BJ (cell line): ENCODE results near the gene ZNF765. TPM values are rescaled to one million over a fixed set of nuclear protein-coding genes. Genes with fewer than 3 reads are reported as not detected.
"Not testable (repeated sequence)": the region's sequence is repeated elsewhere in the genome, so short reads cannot be mapped to it uniquely, and the experiment has no call there.

Experiments used
- CTCF ChIA-PET: fragments of 350-600 bp; formaldehyde crosslinking; extraction: SDS; loops from one replicate; lab custom pipeline; 2021; ENCODE audit warnings: antibody characterized with exemption, inconsistent platforms; lab: Yijun Ruan, JAX
- POLR2A ChIA-PET: fragments of 300-600 bp; sonication (Branson Sonifier 250); formaldehyde crosslinking; extraction: SDS; loops from one replicate; lab custom pipeline; 2021; ENCODE audit warnings: antibody characterized with exemption; lab: Charles Lee
- DNase-seq: peaks from one replicate; pipeline ENCODE4 v3.0.0-alpha.2; 2011; ENCODE audit warnings: low read depth
- H3K27me3 ChIP-seq: 2 replicates; pipeline ENCODE4 v1.6.0; 2011; ENCODE audit warnings: low read length; ENCODE audit not compliant: control insufficient read depth, insufficient read depth
- H3K36me3 ChIP-seq: 2 replicates; pipeline ENCODE4 v1.5.1; 2011; ENCODE audit warnings: low read length; ENCODE audit not compliant: control insufficient read depth, insufficient read depth
- H3K4me3 ChIP-seq: 2 replicates; pipeline ENCODE4 v1.5.1; 2011; ENCODE audit warnings: low read depth, mild to moderate bottlenecking, control low read depth, low read length
- polyA plus RNA-seq: library from polyadenylated mRNA; depleted of rRNA; stranded (reverse); fragments of >200 nt; gene quantifications from 2 replicates; pipeline ENCODE4 v1.2.3, GENCODE V29; 2011; rRNA removed
- small RNA-seq: library from RNA; depleted of rRNA; stranded (forward); fragments of <200 nt; gene quantifications from one replicate; pipeline ENCODE3, GENCODE V24; 2012; ENCODE audit warnings: low replicate concordance, low read depth; ENCODE audit not compliant: insufficient read length
- TF ChIP-seq, protein P1 (sequence below): IDR thresholded peaks from 2 replicates; pipeline ENCODE4 v1.5.1; 2011; ENCODE audit warnings: low read depth, mild to moderate bottlenecking, control low read depth, inconsistent platforms, low read length, moderate library complexity; ENCODE audit not compliant: insufficient read depth

The ZNF765 gene
- polyA plus RNA-seq, 1 experiment, result 2.9 TPM

DNA sequence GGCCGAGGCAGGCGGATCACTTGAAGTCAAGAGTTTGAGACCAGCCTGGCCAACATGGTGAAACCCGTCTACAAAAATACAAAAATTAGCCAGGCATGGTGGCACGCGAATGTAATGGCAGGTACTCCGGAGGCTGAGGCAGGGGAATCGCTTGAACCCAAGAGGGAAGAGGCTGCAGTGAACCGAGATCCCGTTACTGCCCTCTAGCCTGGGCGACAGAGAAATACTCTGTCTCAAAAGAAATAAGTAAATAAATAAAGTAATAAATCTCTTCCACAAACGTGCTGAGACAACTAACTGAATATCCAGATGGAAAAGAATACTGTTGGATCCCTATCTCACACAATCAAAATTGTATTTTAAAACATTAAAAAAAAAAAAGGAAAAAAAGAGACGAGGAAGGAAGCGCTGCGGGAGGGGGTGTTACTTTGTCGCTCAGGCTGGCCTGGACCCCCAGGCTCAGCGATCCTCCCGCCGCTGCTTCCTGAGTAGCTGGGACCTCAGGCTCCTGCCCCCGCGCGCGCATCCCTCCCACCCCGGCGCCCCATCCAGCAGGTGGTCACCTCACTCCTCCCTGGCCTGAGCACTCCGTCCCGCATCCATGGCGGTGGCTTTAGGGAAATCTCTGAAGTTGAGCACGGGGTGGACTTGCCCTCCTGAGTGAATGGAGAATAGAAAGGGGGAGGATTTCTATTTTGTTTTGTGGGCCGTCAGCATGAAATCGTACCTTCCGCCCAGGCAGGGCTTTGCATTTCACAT lies 72.0 kb downstream of the ZNF765 start:
- CTCF ChIA-PET, result interaction anchor here (0.9 kb wide), 1 partner anchor 32 kb away, joined by 3 read pairs; no protein-coding TSS in a partner anchor

DNA sequence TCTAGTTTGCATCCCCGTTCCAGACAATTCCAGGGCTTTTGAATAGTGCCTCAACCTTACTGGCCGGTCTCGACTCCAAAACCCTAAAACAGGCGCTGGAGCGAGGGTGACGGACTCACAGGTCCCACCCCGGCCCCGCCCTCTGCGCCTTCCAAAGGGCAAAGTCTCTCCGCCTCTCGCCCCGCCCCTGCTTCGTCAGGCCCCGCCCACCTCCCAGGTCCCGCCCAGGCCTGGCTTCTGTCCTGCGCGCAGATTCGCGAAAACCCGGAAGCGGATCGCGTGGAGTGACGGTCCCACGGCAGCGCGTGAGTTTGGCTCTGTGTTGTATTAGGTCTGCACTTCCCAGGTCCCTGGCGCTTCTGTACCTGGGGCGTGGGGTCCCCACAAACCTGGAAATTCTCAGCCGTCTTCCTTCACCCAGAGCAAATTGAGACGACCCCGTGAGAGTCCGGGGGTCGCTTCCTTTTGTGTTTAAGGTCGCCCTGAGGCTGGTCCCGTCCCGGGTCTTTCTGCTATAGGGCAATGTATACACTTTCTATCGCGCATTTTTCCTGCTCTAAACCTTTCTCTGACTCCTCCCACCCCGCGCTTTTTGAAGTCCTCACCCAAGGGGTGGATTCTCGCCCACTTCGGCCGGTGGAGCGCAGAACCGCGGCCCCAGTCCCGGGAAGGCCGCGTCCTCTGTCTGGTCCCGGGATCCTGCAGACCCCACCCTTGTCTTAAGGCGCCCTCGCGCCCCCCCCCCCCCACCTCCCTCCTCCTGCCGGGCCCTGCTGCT lies 72.7 kb downstream of the ZNF765 start, which contains the start of gene ZNF813:
TSS of gene ZNF813 (plus strand) at position 249 of the 778 bp plus-strand sequence. CDS start 16,090 bp downstream, outside the sequence.
- H3K27me3 ChIP-seq, result no peaks in the 10 kb centered on the region
- DNase-seq, result peak; percentile 20
- CTCF ChIA-PET, result no interaction called here
- H3K36me3 ChIP-seq, result no peaks in the 10 kb centered on the region
- POLR2A ChIA-PET, result no interaction called here
- peak within 1 kb of the TSS; percentile 91 for H3K4me3 ChIP-seq
- TF ChIP-seq, protein P1, sequence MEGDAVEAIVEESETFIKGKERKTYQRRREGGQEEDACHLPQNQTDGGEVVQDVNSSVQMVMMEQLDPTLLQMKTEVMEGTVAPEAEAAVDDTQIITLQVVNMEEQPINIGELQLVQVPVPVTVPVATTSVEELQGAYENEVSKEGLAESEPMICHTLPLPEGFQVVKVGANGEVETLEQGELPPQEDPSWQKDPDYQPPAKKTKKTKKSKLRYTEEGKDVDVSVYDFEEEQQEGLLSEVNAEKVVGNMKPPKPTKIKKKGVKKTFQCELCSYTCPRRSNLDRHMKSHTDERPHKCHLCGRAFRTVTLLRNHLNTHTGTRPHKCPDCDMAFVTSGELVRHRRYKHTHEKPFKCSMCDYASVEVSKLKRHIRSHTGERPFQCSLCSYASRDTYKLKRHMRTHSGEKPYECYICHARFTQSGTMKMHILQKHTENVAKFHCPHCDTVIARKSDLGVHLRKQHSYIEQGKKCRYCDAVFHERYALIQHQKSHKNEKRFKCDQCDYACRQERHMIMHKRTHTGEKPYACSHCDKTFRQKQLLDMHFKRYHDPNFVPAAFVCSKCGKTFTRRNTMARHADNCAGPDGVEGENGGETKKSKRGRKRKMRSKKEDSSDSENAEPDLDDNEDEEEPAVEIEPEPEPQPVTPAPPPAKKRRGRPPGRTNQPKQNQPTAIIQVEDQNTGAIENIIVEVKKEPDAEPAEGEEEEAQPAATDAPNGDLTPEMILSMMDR, result no peak

More for the DNA sequence above, 72.0 kb downstream of the ZNF765 start:
- no peak for DNase-seq
- Histone ChIP-seq H3K36me3 (no peaks in the 10 kb centered on the region), H3K27me3 (no peaks in the 10 kb centered on the region), H3K4me3 (peak overlapping the region; percentile 91)
- POLR2A ChIA-PET, result no interaction called here
- TF ChIP-seq, protein P1, result no peak

DNA sequence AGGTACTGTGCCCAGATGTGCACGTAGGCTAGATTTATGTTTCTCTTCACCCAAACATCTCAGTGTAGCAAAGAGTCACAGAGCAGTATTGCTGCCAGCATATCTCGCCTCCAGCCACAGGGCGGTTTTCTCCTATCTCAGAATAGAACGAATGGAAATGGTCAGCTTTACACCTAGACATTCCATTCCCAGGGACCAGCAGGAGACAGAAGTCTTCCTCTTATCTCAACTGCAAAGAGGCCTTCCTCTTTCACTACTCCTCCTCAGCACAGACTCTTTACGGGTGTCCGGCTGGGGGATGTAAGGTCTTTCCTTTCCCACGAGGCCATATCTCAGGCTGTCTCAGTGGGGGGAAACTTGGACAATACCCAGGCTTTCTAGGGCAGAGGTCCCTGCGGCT lies 73.7 kb downstream of the ZNF765 start:
- H3K36me3 ChIP-seq, DNase-seq, H3K27me3 ChIP-seq, POLR2A ChIA-PET, H3K4me3 ChIP-seq, CTCF ChIA-PET: not testable (repeated sequence)

DNA sequence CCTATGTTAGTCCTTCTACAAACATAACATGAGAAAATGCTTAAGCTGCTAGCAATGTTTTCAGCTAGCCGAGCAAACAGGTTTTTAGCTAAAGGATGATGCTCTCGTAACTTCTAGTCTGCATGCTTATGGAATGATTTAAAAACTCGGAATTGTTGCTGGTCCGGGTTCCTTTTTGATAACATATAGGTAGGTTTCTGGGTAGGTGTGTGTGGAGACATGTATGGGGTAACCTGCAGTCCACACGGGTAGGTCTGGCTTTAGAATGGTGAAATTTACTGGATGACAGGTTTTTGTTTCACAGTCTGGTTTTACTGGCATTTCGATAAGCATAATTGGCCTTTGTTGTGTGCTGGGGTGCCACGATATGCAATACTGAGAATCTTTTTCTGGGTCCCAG lies 77.0 kb downstream of the ZNF765 start:
- no peaks in the 10 kb centered on the region for H3K36me3 ChIP-seq
- H3K27me3 ChIP-seq, result no peaks in the 10 kb centered on the region
- DNase-seq, result no peak
- H3K4me3 ChIP-seq, result no peak overlapping the region
- TF ChIP-seq, protein P1, result no peak
- POLR2A ChIA-PET, result no interaction called here
- CTCF ChIA-PET, result no interaction called here

DNA sequence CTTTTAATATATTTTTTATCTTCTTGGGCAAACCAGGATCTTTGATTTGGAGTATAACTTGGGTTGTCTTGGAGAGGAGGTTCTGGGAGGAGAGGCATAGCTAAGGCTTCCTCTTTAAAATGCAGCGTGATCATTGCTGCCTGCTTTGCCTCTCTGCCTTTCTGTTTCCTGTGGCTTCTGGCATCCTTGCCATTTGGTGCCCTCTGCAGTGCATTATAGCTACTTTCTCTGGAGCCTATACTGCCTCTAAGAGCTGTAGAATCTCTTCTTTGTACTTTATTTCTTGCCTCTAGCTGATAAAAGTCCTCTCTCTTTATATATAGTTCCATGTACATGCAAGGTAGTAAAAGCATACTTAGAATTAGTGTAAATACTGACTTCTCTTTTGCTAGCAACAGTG lies 79.9 kb downstream of the ZNF765 start:
- H3K27me3 ChIP-seq, H3K36me3 ChIP-seq, POLR2A ChIA-PET, DNase-seq, CTCF ChIA-PET, H3K4me3 ChIP-seq: not testable (repeated sequence)

DNA sequence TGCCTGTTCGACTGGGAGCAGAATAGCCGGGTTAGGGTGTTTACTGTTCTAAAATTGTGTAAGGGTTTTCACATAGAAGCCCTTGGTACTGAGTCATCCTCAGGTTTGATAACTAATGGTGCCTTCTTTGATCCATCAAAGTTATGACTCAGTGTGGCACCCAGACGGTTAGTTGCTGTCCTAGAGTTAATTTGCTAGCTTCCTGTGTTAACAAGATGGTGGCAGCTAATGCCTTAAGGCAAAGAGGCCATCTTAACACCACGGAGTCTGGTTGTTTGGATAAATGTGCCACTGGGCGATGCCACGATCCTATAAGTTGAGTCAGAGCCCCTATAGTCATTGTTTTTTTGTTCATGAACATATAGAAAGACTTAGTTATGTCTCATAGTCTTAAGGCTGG lies 80.5 kb downstream of the ZNF765 start:
- DNase-seq, POLR2A ChIA-PET, CTCF ChIA-PET, H3K27me3 ChIP-seq, H3K36me3 ChIP-seq, H3K4me3 ChIP-seq: not testable (repeated sequence)

Small RNA genes lying within 50 kb of the gene (small RNA-seq; reads per million reads assigned to genes)
- gene RPL39P36, result not detected

Other genes with a start within 250 kb of the ZNF765 start
- gene ZNF347, start 236.1 kb upstream of the ZNF765 start, polyA plus RNA-seq, result 2.0 and 4.2 TPM in 2 replicates
- gene ZNF665, start 201.8 kb upstream of the ZNF765 start, polyA plus RNA-seq, result 3.0 and 3.5 TPM in 2 replicates
- 12.9 and 20.4 TPM in 2 replicates for gene ZNF677, start 140.3 kb upstream of the ZNF765 start, polyA plus RNA-seq
- not detected in 2 replicates for gene VN1R2, start 136.9 kb upstream of the ZNF765 start, polyA plus RNA-seq
- not detected in 2 replicates for gene VN1R4, start 127.4 kb upstream of the ZNF765 start, polyA plus RNA-seq
- 1.5 and 3.2 TPM in 2 replicates for gene ZNF845, start 61.4 kb upstream of the ZNF765 start, polyA plus RNA-seq
- 1.2 and 2.3 TPM in 2 replicates for gene ZNF525, start 29.4 kb upstream of the ZNF765 start, polyA plus RNA-seq
- gene ZNF761, start 36.8 kb downstream of the ZNF765 start, polyA plus RNA-seq, result 5.6 and 8.7 TPM in 2 replicates
- gene ZNF813, start 72.6 kb downstream of the ZNF765 start, polyA plus RNA-seq, result 0.60 and 1.5 TPM in 2 replicates
- gene ZNF331, start 143.0 kb downstream of the ZNF765 start, polyA plus RNA-seq, result 4.8 and 6.1 TPM in 2 replicates
- gene DPRX, start 236.8 kb downstream of the ZNF765 start, polyA plus RNA-seq, result not detected in 2 replicates